ENCODE results near the gene QRICH1. TPM values are rescaled to one million over a fixed set of nuclear protein-coding genes. Genes with fewer than 3 reads are reported as not detected.

The QRICH1 gene
- total RNA-seq, 3 donors from 2014 or later = 73.1 to 115 (median 99.3) TPM

DNA sequence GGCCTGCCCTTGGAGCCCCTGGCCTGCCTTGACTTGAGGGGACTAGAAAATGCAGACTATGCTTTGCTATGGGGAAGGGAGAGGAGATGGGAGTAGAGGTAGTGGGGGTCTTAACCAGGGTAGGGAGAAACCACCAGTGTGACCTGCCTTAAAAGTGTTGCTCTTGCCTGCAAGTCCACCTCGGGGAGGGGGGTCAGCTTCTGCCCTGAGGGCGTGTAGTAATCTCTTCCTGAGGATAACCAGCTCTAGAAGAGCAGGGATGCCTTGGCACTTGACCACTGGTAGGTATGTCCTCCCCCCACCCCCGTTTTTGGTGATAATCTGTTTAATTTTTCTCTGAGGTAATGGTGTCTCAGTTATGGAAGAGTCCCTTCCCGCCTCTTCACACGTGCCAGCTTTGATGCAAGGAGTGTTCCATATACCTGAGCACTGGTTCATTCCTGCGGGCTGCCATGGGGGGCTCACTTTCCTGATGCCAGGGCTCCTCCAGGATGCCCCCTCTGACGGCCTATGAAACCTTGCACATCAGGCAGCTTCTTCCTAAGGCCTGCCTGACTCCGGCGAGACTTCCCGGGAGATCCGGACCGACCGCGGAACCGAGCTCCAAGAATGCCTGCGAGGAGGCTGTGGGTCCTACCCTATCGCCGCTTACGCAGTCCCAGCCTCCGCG is 104.6 kb downstream of the QRICH1 start:
- TF ChIP-seq CTCF (IDR thresholded peaks at IDR 0.05) (no peak), POLR2AphosphoS5 (IDR thresholded peaks at IDR 0.05) (no peak), POLR2A (IDR thresholded peaks at IDR 0.05) (no peak)
- H3K27ac ChIP-seq = peak overlapping the region; percentile 90 to 95
- intact Hi-C loops (cut with DNase I; ENCODE audit: low total_unique reads) = no loop called here
- H3K4me1 ChIP-seq = peaks cover 5 to 7% of the 10 kb centered on the region in 2 donors
- no peaks in the 10 kb centered on the region for H3K27me3 ChIP-seq
- no peaks in the 10 kb centered on the region for H3K36me3 ChIP-seq
- H3K9me3 ChIP-seq = no peaks in the 10 kb centered on the region
- peak overlapping the region; percentile 91 to 96 (median 92) for H3K4me3 ChIP-seq
- DNase-seq (ENCODE audit: low spot score in 2 of 2) = no peak

DNA sequence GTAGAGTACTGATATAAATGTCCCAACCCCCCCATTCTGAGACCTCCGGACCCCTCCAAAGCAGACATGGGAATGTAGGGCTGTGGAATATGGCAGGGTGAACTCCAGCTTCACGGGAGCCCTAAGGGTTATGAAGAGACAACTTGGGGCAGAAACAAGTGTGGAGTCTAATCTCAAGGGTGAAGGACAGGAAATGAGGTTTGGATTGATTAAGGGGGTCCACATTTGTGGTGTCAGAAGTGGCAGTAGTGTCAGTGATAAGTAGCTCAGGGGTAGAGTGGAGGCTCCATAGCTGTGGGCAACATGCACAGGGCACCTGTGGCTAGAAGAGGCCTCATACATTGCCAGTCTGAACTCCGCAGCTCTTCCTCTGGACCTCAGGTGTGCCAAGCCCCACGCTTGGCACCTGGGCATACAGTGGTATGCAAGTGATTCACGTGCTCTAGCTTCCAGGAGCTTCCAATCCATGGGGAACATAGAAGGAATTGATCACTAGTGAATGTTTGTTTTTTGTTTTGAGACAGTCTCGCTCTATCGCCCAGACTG is 108.0 kb downstream of the QRICH1 start:
- intact Hi-C loops (cut with DNase I; ENCODE audit: low total_unique reads) = no loop called here
- DNase-seq (ENCODE audit: low spot score in 2 of 2) = no peak
- H3K36me3 ChIP-seq = no peaks in the 10 kb centered on the region
- H3K9me3 ChIP-seq = no peaks in the 10 kb centered on the region
- H3K4me1 ChIP-seq = peaks cover 5 to 7% of the 10 kb centered on the region in 2 donors
- no peaks in the 10 kb centered on the region for H3K27me3 ChIP-seq
- H3K27ac ChIP-seq = no peak overlapping the region
- no peak overlapping the region for H3K4me3 ChIP-seq
- TF ChIP-seq POLR2AphosphoS5 (IDR thresholded peaks at IDR 0.05) (no peak), POLR2A (IDR thresholded peaks at IDR 0.05) (no peak), CTCF (IDR thresholded peaks at IDR 0.05) (no peak)

DNA sequence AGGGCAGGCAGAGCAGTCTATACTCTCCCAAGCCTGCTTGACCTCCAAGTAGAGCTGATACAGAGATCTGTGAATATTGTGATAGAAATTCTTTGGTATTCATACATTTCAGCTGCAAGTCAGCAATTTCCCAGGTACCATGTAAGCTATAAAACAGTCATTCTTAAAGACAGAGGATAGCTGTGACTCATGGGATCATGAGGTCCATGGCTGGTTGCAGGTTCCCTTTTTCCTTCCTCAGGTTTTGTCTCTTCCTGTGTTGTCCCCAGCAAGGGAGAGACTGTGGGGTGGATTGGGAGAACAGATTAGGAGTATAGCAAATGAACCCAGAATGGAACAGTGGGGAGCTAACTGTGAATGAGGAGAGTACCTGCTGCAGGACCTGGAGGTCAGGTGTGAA is 109.2 kb downstream of the QRICH1 start:
- H3K4me1 ChIP-seq = peaks cover 5 to 7% of the 10 kb centered on the region in 2 donors
- H3K27me3 ChIP-seq = no peaks in the 10 kb centered on the region
- no peaks in the 10 kb centered on the region for H3K36me3 ChIP-seq
- DNase-seq (ENCODE audit: low spot score in 2 of 2) = no peak
- H3K9me3 ChIP-seq = no peaks in the 10 kb centered on the region
- intact Hi-C loops (cut with DNase I; ENCODE audit: low total_unique reads) = no loop called here
- TF ChIP-seq POLR2AphosphoS5 (IDR thresholded peaks at IDR 0.05) (no peak), POLR2A (IDR thresholded peaks at IDR 0.05) (no peak), CTCF (IDR thresholded peaks at IDR 0.05) (no peak)
- no peak overlapping the region for H3K27ac ChIP-seq
- no peak overlapping the region for H3K4me3 ChIP-seq

DNA sequence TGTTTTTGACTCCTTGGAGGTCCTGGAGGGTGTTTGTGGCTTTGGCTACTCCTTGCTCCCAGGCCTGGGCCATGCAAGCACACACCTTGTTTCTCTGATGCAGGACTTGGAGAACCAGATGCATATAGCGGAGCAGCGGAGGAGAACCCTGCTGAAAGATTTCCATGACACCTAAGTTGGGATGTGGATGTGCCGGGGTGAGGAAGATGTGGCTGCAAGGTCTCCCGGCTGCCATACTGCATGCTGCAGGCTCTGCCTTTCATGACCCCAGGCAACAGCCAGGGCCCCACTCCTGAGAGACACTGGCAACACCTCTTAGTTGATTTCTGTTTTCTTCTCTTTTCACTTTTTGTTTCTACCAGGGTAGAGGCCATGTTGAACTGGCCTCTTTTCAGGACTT is 110.8 kb downstream of the QRICH1 start:
- DNase-seq (ENCODE audit: low spot score in 2 of 2) = no peak
- Histone ChIP-seq H3K36me3 (no peaks in the 10 kb centered on the region), H3K4me3 (no peak overlapping the region), H3K4me1 (no peaks in the 10 kb centered on the region), H3K9me3 (no peaks in the 10 kb centered on the region), H3K27ac (no peak overlapping the region), H3K27me3 (no peaks in the 10 kb centered on the region)
- TF ChIP-seq POLR2AphosphoS5 (IDR thresholded peaks at IDR 0.05) = no peak
- TF ChIP-seq POLR2A (IDR thresholded peaks at IDR 0.05) = no peak
- TF ChIP-seq CTCF (IDR thresholded peaks at IDR 0.05) = no peak
- intact Hi-C loops (cut with DNase I; ENCODE audit: low total_unique reads) = no loop called here

DNA sequence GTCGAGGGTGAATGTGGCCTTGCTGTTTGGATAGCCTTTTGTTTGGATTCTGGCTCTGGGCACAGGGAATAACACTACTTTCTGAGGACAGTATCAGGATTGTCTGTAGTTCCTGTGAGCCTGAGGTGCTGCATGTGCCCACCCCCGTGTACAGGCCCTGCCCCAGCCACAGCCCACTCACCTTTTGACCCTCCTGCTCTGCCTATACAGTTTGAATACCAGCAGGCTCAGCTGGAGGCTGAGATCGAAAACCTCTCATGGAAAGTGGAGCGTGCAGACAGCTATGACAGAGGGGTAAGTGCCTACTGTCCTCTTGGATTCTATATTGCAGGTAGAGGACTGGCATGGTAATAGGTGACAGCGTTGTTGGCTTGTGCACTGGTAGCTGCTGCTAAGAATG is 111.2 kb downstream of the QRICH1 start:
- H3K9me3 ChIP-seq = no peaks in the 10 kb centered on the region
- H3K27ac ChIP-seq = no peak overlapping the region
- DNase-seq (ENCODE audit: low spot score in 2 of 2) = no peak
- no peak overlapping the region for H3K4me3 ChIP-seq
- no peak for TF ChIP-seq POLR2AphosphoS5 (IDR thresholded peaks at IDR 0.05)
- TF ChIP-seq POLR2A (IDR thresholded peaks at IDR 0.05) = no peak
- TF ChIP-seq CTCF (IDR thresholded peaks at IDR 0.05) = no peak
- no peaks in the 10 kb centered on the region for H3K27me3 ChIP-seq
- intact Hi-C loops (cut with DNase I; ENCODE audit: low total_unique reads) = no loop called here
- no peaks in the 10 kb centered on the region for H3K4me1 ChIP-seq
- H3K36me3 ChIP-seq = no peaks in the 10 kb centered on the region

Measured in breast epithelium (tissue), 4 donors.